GM18499 (cell line): ENCODE data around the gene IL37.

ENCODE experiments used
- ATAC-seq: cut with Tn5 transposase; IDR thresholded peaks from one replicate; pipeline ENCODE4 v1.9.1; 2021; ENCODE audit warnings: moderate number of reproducible peaks; ENCODE audit not compliant: insufficient read depth, unreplicated experiment

Gene IL37

GRCh38 chr2:112954364-112954763 is 43.4 kb downstream of the IL37 start:
- no peak for ATAC-seq

GRCh38 chr2:112957511-112957910 is 46.5 kb downstream of the IL37 start:
- no peak for ATAC-seq

- no peak for ATAC-seq
Measured at GRCh38 chr2:112958428-112959108, 47.6 kb downstream of the IL37 start.

GRCh38 chr2:112959109-112959812 is 48.3 kb downstream of the IL37 start:
- no peak for ATAC-seq

GRCh38 chr2:112960230-112960825 is 49.4 kb downstream of the IL37 start:
- no peak for ATAC-seq

GRCh38 chr2:112962308-112963175 is 51.6 kb downstream of the IL37 start:
- no peak for ATAC-seq

GRCh38 chr2:112967023-112967422 is 56.1 kb downstream of the IL37 start:
- ATAC-seq: no peak
